Measurements from ENCODE around the gene GNG8. TPM values are rescaled to one million over a fixed set of nuclear protein-coding genes. Genes with fewer than 3 reads are reported as not detected.
A peak's percentile ranks its signal among the peaks of the same experiment; 100 is the strongest.

GNG8 gene
- total RNA-seq, 4 donors from 2014 or later: not detected

DNA sequence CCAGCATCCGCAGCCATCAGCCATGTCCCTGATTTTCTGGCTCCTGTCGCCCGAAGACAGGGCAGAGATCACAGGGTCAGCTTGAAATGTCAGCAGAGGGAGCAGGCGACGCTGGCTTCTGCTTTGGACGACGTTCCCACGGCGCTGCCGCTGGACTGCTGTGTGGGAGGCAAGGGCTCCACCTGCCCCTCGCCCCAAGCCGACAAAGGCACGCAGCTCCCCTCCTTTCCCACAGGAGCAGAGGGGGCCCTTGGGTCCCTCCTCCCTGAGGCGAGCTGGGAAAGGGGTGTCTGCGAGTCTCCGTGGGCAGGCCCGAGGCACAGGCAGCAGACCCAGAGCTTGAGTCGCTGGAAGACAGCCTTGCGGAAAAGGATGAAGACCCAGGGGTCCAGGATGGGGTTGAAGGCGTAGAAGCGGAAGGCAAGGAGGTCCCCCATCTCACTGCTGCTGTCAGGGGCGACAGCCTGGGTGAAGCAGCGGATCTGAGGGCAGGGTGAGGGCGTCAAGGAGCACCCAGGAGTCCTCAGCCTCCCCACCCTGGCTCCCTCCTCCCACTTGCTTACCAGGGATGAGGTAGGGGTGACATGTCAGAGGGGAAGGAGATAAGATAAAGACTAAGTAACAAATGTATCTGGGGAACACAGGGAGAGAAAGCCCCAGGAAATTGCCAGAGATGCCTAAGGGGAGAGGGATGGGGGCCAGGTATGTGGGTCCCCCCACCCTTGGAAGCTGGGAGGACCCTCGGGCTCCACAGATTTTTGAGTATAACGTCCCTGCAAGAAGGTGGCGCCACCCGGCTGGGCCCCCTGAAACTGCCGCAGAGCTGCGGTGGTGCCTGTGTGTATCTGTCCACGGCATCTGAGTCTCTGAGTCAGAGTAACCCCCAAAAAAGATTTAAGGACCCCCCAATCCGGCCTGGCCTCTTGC is 14.5 kb downstream of the GNG8 start:
- Histone ChIP-seq H3K9me3 (no peaks in the 10 kb centered on the region), H3K27ac (peak overlapping the region; percentile 34), H3K36me3 (no peaks in the 10 kb centered on the region), H3K27me3 (no peaks in the 10 kb centered on the region), H3K4me1 (peaks cover 79% of the 10 kb centered on the region), H3K4me3 (no peak overlapping the region)
- no peak for DNase-seq (ENCODE audit: low spot score in 2 of 2)
- no peak for TF ChIP-seq EP300 (IDR thresholded peaks at IDR 0.05)
- TF ChIP-seq POLR2AphosphoS5 (IDR thresholded peaks at IDR 0.05): no peak
- TF ChIP-seq POLR2A (IDR thresholded peaks at IDR 0.05): no peak
- TF ChIP-seq, protein P1, sequence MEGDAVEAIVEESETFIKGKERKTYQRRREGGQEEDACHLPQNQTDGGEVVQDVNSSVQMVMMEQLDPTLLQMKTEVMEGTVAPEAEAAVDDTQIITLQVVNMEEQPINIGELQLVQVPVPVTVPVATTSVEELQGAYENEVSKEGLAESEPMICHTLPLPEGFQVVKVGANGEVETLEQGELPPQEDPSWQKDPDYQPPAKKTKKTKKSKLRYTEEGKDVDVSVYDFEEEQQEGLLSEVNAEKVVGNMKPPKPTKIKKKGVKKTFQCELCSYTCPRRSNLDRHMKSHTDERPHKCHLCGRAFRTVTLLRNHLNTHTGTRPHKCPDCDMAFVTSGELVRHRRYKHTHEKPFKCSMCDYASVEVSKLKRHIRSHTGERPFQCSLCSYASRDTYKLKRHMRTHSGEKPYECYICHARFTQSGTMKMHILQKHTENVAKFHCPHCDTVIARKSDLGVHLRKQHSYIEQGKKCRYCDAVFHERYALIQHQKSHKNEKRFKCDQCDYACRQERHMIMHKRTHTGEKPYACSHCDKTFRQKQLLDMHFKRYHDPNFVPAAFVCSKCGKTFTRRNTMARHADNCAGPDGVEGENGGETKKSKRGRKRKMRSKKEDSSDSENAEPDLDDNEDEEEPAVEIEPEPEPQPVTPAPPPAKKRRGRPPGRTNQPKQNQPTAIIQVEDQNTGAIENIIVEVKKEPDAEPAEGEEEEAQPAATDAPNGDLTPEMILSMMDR (IDR thresholded peaks at IDR 0.05): no peak
- WGBS: 79% methylated on average over 20 of the region's 32 CpGs

DNA sequence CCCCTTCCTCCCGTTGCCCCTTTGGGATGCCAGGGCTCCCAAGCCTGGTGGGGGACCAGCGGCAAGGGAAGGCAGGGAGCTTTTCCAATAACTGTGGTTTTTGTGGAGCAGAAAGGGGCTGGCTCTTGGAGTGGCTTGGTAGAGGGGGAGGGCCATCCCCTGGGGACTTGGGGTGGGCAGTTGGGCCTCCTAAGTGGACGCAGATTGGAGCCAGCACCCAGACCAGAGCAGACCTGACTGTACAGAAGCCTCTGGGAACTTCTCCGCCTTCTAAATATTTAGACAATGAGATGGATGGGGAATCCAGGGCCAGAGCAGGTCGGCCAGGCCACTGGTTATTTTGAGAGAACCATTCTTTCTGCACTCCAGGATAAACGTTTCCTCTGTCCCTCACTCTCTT is 15.3 kb downstream of the GNG8 start:
- WGBS: 63% methylated on average over 5 of the region's 6 CpGs
- no peaks in the 10 kb centered on the region for H3K9me3 ChIP-seq
- H3K36me3 ChIP-seq: no peaks in the 10 kb centered on the region
- DNase-seq (ENCODE audit: low spot score in 2 of 2): no peak
- no peaks in the 10 kb centered on the region for H3K27me3 ChIP-seq
- peak overlapping the region; percentile 34 for H3K27ac ChIP-seq
- no peak for TF ChIP-seq POLR2AphosphoS5 (IDR thresholded peaks at IDR 0.05)
- TF ChIP-seq, protein P1 (IDR thresholded peaks at IDR 0.05): no peak
- TF ChIP-seq POLR2A (IDR thresholded peaks at IDR 0.05): no peak
- no peak for TF ChIP-seq EP300 (IDR thresholded peaks at IDR 0.05)
- H3K4me1 ChIP-seq: peaks cover 74% of the 10 kb centered on the region
- no peak overlapping the region for H3K4me3 ChIP-seq

DNA sequence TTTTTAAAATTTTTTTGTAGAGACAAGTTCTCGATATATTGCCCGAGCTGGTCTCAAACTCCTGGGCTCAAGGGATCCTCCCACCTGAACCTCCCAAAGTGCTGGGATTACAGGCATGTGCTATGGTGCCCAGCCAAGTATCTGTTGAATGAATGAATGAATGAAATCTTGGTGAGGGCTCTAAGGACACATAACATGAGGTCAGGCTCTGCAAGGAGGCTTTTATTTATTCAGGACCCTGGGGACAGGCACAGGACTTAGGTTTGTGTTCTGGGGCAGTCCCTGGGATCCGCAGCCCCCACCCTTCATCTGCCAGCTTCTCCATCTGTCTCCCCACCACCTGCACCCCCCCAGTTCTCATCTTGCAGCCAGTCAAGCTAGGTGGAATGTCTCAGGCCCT is 15.7 kb downstream of the GNG8 start:
- no peaks in the 10 kb centered on the region for H3K27me3 ChIP-seq
- peaks cover 70% of the 10 kb centered on the region for H3K4me1 ChIP-seq
- TF ChIP-seq, protein P1 (IDR thresholded peaks at IDR 0.05): no peak
- TF ChIP-seq POLR2AphosphoS5 (IDR thresholded peaks at IDR 0.05) (no peak), POLR2A (IDR thresholded peaks at IDR 0.05) (no peak), EP300 (IDR thresholded peaks at IDR 0.05) (no peak)
- no peak overlapping the region for H3K4me3 ChIP-seq
- no peaks in the 10 kb centered on the region for H3K9me3 ChIP-seq
- 88% methylated on average over 3 of the region's 3 CpGs for WGBS
- H3K36me3 ChIP-seq: no peaks in the 10 kb centered on the region
- no peak overlapping the region for H3K27ac ChIP-seq
- no peak for DNase-seq (ENCODE audit: low spot score in 2 of 2)

DNA sequence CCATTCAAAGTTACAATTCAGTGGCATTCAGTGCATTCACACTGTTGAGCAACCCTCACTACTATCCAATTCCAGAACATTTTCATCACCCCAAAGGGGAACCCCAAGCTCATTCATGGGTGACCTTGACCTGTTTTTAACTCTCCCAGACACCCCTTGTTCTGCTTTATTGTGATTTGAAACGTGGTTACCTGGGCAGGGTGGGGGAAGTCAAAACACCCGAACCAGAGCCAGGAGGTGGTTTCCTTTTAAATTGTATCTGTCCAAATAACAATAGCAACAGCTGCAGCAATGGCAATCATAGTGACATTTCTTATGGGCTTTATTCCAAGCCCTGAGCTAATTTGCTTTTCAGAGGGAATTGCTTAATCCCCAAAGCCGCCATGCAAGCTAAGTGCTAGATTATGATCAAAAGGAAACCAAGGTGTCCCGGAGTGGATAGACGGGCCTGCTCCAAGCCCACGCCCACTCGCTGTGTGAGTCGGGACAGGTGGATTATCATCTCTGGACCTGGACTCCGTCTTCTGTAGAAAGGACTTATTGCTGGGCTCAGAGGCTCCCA is 17.3 kb downstream of the GNG8 start:
- no peak for DNase-seq (ENCODE audit: low spot score in 2 of 2)
- 13% methylated on average over 5 of the region's 9 CpGs for WGBS
- Histone ChIP-seq H3K27me3 (no peaks in the 10 kb centered on the region), H3K4me1 (peaks cover 64% of the 10 kb centered on the region), H3K4me3 (no peak overlapping the region), H3K9me3 (no peaks in the 10 kb centered on the region), H3K27ac (peak overlapping the region; percentile 23), H3K36me3 (no peaks in the 10 kb centered on the region)
- TF ChIP-seq POLR2AphosphoS5 (IDR thresholded peaks at IDR 0.05) (peak in 1 of 3 donors; percentile 14), POLR2A (IDR thresholded peaks at IDR 0.05) (no peak)

DNA sequence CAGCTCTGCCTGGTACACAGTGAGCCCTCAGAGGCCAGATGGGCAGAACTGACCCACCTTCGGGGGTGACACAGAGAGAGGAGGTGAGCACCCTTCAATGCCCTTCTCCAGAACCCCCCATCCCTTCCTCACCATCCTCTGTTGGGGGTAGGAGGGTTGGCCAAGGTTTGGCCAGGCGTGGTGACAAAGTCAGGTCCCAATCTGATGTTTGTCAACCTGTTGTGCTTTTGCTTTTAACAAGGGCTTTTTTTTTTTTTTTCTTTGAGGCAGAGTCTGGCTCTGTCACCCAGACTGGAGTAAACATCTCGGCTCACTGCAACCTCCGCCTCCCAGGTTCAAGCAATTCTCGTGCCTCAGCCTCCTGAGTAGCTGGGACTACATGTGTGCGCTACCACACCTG is 18.4 kb downstream of the GNG8 start:
- Histone ChIP-seq H3K4me3 (no peak overlapping the region), H3K27me3 (no peaks in the 10 kb centered on the region), H3K4me1 (peaks cover 62% of the 10 kb centered on the region), H3K9me3 (no peaks in the 10 kb centered on the region), H3K27ac (no peak overlapping the region), H3K36me3 (no peaks in the 10 kb centered on the region)
- WGBS: 74% methylated on average over 6 of the region's 6 CpGs
- TF ChIP-seq EP300 (IDR thresholded peaks at IDR 0.05) (no peak), POLR2AphosphoS5 (IDR thresholded peaks at IDR 0.05) (no peak), POLR2A (IDR thresholded peaks at IDR 0.05) (no peak)
- TF ChIP-seq, protein P1 (IDR thresholded peaks at IDR 0.05): no peak
- DNase-seq (ENCODE audit: low spot score in 2 of 2): no peak
